GM19452 (cell line): Measurements from ENCODE around the gene NCAPD3.

Source experiments
- ATAC-seq: cut with Tn5 transposase; IDR thresholded peaks from one replicate; pipeline ENCODE4 v1.9.1; 2021; ENCODE audit not compliant: unreplicated experiment

NCAPD3 gene

DNA sequence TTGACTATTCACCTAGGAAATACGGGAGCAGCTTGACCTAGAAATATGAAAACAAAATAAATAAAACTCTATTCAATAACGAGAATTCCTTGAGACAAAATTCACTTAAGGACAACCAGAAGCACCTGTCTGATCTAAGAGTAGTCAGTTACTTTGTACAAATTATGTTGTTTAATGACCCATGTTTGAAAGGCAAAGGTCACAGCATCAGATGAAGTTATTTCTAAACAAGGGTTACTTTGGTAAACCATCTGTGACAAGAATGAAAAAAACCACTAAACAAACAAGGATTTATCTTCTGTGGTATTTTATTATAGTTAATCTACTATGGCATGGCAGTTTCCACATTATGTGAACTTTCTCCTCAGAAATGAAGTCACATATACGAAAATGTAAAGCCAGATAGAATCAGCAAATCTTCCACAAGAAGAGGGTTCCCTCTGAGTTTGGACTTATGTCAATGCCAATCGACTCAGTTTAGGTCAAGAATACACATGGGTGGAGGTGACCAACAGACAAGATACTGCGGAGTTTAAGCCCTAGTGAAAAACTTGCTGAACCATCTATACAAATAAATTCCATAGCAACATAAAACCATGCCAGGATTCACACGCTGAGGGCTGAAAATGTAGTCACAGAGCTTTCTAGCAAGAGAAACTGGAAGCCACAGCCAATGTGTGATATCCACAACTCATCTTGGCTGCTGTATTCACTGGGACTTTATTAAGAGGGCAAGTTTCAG, 53.4 kb downstream of the NCAPD3 start:
- ATAC-seq, result no peak

DNA sequence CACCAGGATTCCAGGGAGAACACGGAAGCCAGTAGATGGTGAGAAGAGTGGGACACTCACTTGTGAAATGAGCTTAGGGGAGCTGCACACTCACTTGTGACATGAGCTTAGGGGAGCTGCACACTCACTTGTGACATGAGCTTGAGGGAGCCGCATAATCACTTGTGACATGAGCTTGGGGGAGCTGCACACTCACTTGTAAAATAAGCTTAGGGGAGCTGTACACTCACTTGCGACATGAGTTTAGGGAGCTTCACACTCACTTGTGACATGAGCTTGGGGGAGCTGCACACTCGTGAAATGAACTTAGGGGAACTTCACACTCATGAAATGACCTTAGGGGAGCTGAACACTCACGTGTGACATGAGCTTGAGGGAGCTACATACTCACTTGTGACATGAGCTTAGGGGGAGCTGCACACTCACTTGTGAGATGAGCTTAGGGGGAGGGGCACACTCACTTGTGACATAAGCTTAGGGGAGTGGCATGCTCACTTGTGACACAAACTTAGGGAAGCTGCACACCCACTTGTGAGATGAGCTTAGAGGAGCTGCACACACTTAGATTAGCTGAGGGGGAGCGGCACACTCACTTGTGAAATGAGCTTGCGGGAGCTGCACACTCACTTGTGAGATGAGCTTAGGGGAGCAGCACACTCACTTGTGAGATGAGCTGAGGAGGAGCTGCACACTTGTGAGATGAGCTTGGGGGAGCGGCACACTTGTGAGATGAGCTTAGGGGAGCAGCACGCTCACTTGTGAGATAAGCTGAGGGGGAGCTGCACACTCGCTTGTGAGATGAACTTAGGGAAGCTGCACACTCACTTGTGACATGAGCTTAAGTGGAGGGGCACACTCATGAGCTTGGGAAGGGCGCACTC, 59.0 kb downstream of the NCAPD3 start:
- no peak for ATAC-seq

DNA sequence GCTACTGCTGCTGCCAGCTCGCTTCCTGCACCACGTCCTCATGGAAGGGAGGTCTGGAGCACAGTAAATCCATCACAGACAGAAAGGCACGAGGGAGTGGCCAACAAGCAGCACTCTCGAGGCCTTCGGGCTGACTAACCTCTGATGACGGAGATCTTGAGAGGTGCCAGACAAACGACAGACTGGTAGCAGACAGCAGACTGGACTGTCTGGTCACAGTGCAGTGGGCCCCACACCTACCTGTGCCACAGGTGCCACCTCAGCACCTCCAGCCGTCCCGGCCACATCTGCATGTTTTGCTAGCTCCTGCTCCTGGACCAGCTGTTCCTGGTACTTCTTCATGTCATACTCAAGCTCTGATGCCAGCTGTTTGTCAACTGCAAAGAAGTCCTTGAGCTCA, 64.1 kb downstream of the NCAPD3 start:
- no peak for ATAC-seq

DNA sequence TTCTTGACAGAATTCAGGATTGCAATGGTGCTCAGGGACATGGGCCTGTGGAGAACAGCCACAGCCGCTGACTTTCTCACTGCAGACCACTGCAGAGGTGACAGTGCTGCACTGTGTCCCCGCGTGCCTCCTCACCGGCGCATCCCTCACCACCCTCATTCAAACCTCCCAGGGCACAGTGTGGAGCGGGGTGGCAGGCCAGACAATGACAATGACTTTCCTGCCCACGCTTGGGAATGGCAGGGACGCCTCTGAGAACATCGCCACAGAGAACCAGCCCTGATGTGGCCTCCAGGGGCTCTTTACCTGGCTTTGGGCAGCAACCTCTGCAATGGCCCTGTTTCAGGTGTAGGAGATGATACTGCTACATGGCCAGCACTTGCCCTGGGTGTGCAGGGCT, 65.7 kb downstream of the NCAPD3 start:
- no peak for ATAC-seq

DNA sequence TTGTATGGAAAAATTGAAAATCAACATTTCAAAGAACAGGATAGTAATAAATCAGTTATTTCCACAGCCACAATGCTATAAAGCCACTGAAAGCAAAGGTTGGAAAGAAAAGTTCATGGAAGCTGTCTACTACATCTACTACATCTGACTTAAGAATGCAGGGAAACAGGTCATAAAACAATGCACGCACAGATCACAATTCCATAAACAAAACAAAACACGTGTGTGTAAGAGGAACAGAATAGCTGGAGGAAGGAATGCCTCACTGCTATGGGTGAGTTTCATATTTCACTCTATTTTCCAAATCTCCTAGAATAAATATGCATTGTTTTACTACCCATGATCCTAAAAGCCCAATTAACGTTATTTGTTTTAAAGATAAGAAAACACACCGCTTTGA, 66.3 kb downstream of the NCAPD3 start:
- ATAC-seq, result no peak

DNA sequence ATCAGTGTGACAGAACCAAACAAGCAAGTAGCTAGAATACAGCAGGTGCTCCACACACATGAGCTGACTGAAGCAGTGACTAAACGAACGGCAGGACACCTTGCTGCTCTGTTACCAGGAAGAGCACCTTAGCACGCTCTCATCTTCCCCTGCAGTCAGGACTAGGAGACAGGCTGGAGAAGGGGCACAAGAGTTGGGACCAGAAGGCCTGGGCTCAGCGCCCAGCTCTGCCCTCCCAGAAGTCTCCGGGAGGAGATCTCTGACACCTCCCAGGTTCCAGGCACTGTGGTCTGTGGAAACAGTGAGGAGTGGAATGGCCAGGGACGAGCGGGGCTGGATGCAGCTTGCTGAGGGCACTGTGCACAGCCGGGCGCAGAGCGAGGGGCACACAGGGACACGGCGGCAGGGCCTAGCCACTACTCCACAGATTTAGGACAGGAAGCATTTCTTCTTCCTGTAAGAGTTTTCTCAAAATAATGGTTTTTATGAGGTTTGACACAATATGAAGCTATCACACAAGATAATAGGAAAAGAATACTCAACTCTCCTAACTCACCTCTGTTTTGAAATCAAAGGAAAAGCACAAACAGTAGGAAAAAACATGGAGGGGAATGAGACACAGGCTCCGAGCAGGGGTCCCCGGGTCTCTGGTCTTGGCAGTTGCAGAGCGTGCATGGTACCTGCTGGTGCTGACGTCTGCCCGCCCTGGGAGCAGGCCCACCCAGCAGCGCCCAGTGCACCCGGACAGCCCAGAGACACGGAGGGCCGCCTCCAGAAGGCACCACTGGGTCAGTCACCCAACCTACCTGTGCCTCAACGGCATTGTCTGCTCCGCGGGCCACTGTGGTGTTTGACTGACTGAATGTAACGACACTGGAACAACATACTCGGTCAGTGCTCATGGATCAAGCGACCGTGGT, 67.6 kb downstream of the NCAPD3 start:
- no peak for ATAC-seq

DNA sequence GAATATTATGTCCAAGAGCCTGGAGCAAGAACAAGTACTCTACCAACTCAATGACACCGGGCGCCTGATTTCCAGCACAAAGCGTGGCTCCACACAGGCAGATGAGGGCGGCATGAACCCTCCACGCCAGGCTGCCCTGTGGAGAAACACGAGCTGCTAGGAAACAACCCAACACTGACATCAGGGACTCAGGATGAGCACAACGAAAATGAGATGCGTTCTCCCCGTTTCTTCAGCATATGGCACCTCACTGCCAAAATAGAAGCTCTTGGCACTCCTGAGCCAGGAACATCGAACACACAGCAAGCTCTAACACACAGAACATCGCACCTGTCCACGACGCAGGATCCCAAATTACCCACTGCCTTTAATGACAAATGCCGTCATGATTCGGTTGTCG, 68.3 kb downstream of the NCAPD3 start:
- no peak for ATAC-seq

DNA sequence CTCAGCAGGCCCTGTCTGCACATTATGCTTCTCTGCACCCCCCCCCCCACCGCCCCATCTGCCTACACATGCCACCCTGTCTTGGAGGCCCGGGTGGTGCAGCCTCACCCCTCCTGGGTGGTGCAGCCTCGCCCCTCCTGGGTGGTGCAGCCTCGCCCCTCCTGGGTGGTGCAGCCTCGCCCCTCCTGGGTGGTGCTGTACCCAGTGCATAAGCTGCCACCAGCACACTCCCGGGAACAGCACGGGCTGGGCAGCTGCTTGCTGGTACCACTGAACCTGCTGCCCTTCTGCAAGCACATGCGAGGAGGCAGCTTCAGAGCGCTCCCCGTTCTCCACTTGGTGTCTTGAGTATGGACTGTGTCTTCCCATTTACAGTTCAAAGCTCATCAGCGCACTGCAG, 69.3 kb downstream of the NCAPD3 start:
- ATAC-seq, result no peak

DNA sequence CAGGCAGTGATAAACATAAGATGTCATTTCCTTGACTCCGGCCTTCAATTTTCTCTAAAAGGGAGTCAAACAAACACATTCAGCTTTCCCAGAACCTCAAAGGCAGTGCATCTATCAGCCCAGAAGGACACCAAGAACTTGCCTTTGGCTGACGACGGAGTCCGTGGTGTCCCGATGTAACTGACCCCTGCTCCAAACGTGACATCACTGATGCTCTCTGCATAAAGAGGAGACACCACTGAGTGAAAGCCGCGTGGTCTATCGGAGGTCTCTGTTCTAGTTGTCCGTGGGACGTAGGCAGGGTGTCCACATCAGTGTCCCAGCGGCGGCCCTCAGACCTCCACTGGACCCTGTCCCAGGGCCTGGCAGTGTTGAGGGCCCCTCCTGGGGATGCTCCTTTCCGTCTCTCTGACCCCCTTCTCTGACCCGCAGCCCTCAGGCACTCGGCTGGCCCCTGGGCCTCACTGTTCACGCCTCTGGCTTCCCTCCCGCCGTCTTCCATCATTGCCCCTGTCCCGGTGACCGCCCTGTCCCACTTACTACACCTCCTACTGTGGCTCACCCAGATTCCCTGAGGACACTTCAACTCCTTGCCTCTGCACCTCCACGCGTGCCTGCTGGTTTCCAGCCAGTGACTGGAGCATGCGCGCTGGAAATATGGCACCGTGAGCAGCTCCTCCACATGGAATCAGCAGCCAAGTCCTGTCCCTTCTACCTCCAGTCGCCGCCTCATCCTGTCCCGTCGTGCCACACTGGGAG, 70.4 kb downstream of the NCAPD3 start:
- ATAC-seq, result no peak

DNA sequence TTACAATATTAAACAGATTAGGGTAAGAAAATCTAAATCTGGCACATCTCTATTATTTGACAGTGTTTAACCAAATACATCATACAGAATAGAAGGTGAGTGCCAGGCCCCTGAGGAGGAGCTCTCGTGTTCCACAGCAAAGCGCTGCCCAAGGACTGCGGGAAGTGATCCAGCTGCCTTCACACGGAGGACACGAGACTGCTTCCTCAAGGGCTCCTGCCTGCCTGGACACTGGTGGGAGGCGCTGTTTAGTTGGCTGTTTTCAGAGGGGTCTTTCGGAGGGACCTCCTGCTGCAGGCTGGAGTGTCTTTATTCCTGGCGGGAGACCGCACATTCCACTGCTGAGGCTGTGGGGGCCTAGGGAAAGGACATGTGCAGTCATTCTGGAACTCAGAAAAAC, 71.1 kb downstream of the NCAPD3 start:
- no peak for ATAC-seq

DNA sequence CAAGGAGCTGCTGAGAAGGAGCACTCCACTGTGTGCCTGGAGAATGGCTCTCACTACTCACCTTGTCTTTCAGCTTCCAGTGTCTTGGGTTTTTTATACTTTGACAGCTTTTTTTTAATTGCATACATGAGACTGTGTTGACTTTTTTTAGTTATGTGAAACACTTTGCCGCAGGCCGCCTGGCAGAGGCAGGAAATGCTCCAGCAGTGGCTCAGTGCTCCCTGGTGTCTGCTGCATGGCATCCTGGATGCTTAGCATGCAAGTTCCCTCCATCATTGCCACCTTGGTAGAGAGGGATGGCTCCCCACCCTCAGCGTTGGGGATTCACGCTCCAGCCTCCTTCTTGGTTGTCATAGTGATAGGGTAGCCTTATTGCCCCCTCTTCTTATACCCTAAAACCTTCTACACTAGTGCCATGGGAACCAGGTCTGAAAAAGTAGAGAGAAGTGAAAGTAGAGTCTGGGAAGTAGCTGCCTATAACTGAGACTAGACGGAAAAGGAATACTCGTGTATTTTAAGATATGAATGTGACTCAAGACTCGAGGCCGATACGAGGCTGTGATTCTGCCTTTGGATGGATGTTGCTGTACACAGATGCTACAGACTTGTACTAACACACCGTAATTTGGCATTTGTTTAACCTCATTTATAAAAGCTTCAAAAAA, 72.6 kb downstream of the NCAPD3 start:
- no peak for ATAC-seq

DNA sequence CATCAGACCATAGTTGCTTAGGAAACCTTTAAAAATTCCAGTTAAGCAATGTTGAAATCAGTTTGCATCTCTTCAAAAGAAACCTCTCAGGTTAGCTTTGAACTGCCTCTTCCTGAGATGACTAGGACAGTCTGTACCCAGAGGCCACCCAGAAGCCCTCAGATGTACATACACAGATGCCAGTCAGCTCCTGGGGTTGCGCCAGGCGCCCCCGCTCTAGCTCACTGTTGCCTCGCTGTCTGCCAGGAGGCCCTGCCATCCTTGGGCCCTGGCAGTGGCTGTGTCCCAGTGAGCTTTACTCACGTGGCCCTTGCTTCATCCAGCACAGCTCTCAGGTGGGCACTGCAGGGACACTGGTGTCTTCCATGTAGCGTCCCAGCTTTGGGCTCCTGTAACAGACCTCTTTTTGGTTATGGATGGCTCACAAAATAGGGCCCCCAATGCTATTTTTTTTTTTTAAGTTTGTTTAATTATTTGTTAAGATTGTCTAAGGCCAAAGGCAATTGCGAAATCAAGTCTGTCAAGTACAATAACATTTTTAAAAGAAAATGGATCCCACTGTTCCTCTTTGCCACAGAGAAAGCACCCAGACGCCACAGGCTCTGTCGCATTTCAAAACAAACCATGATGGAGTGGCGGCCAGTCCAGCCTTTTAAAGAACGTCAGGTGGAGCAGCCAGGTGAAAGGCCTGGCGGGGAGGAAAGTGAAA, 73.4 kb downstream of the NCAPD3 start:
- ATAC-seq, result no peak

DNA sequence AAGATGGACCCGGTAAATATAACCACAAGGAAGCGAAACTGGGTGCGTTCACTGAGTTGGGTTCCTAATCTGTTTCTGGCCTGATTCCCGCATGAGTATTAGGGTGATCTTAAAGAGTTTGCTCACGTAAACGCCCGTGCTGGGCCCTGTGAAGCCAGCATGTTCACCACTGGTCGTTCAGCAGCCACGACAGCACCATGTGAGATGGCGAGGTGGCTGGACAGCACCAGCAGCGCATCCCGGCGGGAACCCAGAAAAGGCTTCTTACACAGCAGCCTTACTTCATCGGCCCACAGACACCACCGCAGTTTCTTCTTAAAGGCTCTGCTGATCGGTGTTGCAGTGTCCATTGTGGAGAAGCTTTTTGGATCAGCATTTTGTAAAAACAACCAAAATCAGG, 74.4 kb downstream of the NCAPD3 start:
- ATAC-seq, result no peak

DNA sequence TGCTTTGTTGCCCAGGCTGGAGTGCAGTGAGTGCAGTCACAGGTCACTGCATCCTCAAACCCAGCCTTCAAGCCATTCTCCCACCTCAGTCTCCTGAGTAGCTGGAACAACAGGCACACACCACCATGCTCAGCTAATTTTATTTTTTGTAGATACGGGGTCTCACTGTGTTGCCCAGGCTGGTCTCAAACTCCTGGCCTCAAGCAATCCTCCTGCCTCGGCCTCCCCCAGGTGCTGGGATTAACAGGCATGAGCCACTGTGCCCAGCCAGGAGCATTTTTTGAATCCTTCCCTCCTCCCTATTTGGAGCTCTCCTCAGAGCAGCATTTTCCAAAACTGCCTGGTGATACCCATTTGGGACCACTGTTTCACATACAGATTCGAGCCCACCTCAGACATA, 77.2 kb downstream of the NCAPD3 start:
- ATAC-seq, result no peak

DNA sequence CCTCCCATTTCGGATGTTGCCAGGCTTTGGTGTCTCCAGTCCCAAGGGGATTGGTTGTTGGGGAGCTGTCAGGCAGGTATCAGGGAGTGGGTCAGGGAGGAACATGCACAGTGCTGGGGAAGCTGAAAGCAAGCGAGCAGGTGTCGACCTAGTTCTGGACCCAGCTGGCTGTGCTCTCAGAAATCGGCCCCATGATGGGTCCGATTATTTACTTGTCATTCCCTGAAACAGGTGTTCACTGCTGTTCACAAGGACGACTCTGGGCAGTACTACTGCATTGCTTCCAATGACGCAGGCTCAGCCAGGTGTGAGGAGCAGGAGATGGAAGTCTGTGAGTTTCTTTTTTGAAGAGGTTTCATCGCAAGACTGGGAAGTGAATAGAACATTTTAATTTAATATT, 78.1 kb downstream of the NCAPD3 start:
- no peak for ATAC-seq

DNA sequence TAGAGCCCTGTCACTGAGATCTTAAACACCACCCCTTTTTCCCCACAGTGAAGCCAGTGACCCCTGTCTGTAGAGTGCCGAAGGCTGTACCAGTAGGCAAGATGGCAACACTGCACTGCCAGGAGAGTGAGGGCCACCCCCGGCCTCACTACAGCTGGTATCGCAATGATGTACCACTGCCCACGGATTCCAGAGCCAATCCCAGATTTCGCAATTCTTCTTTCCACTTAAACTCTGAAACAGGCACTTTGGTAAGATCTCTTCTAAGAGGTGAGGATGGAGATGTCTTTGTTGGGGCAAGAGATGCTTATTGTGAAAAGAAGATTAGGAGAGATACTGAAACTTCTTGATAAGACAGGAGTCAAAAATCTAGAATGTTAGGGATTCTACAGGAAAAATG, 79.0 kb downstream of the NCAPD3 start:
- ATAC-seq, result no peak

DNA sequence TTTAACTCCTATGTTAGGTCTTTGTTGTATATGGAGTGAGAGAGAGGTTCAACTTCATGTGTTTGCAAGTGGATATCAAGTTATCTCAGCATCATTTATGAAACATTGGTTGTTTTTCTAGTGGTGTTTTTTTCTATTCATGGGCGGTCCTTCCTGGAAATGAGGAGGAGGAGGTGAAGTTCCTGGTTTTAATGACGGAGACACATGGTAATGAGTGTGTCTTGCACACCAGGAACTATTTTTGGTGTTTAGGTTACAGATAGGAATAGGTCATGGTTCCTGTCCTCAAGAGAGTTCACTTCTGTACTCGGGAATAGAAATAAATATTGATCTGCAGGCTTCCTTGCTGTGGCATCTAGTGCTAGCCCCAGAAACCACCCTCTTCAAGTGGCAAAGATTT, 80.0 kb downstream of the NCAPD3 start:
- ATAC-seq, result no peak

DNA sequence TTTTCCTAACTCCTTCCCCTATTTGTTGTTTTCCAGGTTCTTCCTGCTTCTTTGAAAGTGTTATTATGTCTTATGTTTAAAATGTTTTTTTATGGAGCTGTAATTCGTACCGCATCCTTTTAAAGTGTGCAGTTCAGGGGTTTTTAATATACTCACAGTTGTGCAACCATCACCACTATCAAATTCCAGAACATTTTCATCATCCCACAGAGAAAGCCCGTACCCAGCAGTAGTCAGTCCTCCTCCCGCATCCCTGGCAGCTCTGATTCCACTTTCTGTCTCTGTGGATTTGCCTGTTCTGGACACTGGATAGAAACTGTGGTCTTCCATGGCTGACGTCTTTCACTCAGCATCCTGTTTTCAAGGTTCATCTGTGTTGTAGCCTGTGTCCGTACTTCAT, 81.2 kb downstream of the NCAPD3 start:
- ATAC-seq, result no peak

DNA sequence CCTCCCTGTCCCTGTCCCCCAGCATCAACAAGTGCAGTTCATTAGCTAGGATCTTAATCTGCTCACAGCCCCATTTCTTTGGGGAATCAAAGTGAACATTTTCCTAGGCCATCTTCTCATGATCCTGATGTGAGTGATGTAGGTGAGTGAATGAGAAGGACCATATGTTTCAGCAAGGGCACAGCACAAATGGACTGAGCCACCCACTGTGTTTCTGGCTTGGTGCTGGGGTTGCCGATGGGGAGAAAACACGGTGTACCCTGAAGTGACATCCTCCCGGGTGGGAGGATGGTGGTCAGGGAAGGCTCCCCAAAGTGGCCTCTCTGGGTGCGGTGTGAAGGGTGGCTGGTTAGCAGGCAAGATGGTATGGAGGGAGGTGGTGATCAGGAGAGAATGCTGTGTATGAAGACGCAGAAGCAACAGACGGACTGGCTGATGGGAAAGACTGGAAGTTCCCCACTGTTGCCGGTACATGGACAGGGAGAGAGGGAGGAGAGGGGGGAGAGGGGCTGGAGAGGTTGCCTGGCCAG, 82.7 kb downstream of the NCAPD3 start:
- ATAC-seq, result no peak
